Thoracic aorta (tissue), 2 donors: ENCODE results near the gene CEPT1. TPM values are rescaled to one million over a fixed set of nuclear protein-coding genes. Genes with fewer than 3 reads are reported as not detected.

Experiments used
- ATAC-seq: fragments of 150-250 bp; one replicate; pipeline ENCODE4 v1.8.0; 2017; ENCODE audit warnings: low read depth; ENCODE audit not compliant: insufficient number of reproducible peaks, low FRiP score
- DNase-seq: peaks from one replicate; pipeline ENCODE4 v3.0.0-alpha.2; 2020; ENCODE audit warnings: low spot score
- H3K27ac ChIP-seq, 2 donors: fragments of 200-600 bp; sonication (generic); 1 replicate in 1 of 2; 2 replicates in 1 of 2; pipeline ENCODE4 v1.5.1; 2016; ENCODE audit warnings: mild to moderate bottlenecking in 2 of 2, moderate library complexity in 2 of 2
- H3K27me3 ChIP-seq: fragments of 200-600 bp; sonication (generic); replicated peaks from 2 replicates; pipeline ENCODE4 v1.6.0; 2016; ENCODE audit warnings: mild to moderate bottlenecking; ENCODE audit not compliant: insufficient read depth
- H3K36me3 ChIP-seq: fragments of 200-600 bp; sonication (generic); one replicate; pipeline ENCODE4 v1.5.1; 2016
- H3K4me1 ChIP-seq, 2 donors: fragments of 200-600 bp; sonication (generic); 1 replicate in 1 of 2; 2 replicates in 1 of 2; pipeline versions ENCODE4 v1.5.1 to v1.6.0; 2016; ENCODE audit warnings: low read depth in 2 of 2, mild to moderate bottlenecking in 1 of 2; ENCODE audit not compliant: control insufficient read depth in 1 of 2
- H3K4me3 ChIP-seq: fragments of 200-600 bp; sonication (generic); 2 replicates; pipeline ENCODE4 v1.5.1; 2016; ENCODE audit warnings: mild to moderate bottlenecking
- H3K9me3 ChIP-seq: fragments of 200-600 bp; sonication (generic); 2 replicates; pipeline ENCODE4 v1.5.1; 2016
- total RNA-seq, 2 donors: library from RNA; depleted of rRNA; stranded (reverse); fragments of >200 nt; gene quantifications; one replicate each; pipeline versions ENCODE4 v1.1.0 to v1.2.3, GENCODE V29; 2016
- TF ChIP-seq, protein P1 (sequence below): fragments of 200-600 bp; sonication (generic); IDR thresholded peaks from one replicate; pipeline ENCODE4 v1.5.1; 2019; ENCODE audit warnings: antibody characterized with exemption

Gene CEPT1
- total RNA-seq, 2 donors from 2014 or later = 31.0 to 33.5 TPM

DNA sequence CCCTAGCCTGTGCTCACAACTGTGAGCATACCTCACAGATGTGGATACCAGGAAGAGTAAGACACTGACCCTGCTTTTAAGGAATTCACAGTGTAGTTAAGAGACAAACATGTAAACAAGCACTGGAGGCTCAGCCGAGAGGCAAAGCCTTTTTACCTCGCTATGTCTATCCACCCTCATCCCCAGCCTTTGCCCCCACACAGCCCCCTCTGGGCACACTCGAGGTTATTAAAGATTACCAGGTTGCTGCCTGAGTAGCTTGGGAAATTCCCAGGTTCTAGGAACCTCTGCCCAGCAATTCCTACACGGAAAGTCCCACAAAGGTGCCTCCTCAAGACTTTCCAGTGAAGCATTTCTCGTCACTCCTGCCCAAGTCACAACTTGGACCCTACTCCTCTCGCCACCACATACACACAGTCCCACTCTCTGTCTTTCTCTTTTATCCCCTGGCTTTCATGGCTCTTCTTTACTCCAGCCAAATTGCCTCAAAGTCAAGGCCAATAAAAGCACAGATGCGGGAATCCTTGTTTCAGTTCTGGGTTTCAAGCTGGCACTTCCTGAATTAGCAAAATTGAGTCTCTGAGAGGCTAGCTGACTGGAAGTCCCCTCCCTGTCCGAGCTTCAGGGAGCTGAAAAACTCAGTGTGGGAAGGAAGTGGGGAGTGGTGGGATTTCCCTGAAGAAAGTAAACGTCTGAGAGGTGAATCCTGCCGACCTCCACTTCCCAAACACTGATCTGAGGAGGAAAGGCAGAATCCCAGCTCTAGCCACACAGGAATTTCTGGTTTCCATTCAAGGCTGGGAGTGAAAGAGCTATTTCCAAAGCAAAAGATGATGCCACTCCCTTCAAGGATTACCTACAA, 52.9 kb downstream of the CEPT1 start:
- peaks cover 4% of the 10 kb centered on the region for H3K36me3 ChIP-seq
- H3K27me3 ChIP-seq = no peaks in the 10 kb centered on the region
- no peaks in the 10 kb centered on the region for H3K9me3 ChIP-seq
- no peak for DNase-seq
- no peak for ATAC-seq
- no peak overlapping the region for H3K4me3 ChIP-seq
- peak overlapping the region in 1 of 2 donors; percentile 5 for H3K27ac ChIP-seq
- H3K4me1 ChIP-seq = peaks cover 11 to 13% of the 10 kb centered on the region in 2 donors
- TF ChIP-seq, protein P1, sequence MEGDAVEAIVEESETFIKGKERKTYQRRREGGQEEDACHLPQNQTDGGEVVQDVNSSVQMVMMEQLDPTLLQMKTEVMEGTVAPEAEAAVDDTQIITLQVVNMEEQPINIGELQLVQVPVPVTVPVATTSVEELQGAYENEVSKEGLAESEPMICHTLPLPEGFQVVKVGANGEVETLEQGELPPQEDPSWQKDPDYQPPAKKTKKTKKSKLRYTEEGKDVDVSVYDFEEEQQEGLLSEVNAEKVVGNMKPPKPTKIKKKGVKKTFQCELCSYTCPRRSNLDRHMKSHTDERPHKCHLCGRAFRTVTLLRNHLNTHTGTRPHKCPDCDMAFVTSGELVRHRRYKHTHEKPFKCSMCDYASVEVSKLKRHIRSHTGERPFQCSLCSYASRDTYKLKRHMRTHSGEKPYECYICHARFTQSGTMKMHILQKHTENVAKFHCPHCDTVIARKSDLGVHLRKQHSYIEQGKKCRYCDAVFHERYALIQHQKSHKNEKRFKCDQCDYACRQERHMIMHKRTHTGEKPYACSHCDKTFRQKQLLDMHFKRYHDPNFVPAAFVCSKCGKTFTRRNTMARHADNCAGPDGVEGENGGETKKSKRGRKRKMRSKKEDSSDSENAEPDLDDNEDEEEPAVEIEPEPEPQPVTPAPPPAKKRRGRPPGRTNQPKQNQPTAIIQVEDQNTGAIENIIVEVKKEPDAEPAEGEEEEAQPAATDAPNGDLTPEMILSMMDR = no peak

DNA sequence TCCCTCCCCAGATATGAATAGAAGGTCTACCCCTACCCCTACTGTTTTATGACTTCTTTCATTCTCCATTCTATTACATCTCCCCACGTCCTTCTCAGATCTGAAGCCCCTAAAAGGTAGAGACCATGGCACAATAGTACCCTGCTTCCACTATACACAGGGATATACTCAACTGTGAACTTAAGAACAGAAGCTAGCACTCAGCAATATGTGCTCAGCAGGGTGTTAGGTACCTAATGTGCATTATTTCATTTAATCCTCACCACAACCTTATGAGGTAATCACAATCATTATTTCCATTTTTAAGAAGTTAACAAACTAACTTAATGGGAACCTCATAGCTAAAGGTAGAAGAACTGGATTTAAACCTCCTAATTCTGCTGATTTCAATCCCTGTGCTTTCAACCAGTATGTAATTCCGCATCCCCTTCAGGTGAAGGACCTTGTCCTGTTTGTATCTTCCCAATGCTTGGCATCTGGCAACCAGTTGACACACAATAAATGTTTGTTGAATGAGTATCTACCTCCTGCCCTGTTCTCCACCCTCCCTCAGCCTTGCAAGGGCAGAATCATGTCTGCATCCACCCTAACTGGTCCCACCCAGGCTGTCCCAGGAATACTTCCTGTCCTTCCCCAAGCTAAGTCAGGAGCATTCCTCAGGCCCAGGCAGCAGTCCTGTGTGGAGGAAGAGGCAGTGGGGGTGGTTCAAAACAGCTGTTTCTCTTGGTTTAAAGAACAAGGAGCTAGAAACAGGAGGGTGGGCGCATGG, 53.9 kb downstream of the CEPT1 start:
- Histone ChIP-seq H3K27ac (no peak overlapping the region), H3K36me3 (no peaks in the 10 kb centered on the region), H3K9me3 (no peaks in the 10 kb centered on the region), H3K27me3 (no peaks in the 10 kb centered on the region), H3K4me3 (no peak overlapping the region), H3K4me1 (peaks cover 11 to 13% of the 10 kb centered on the region in 2 donors)
- TF ChIP-seq, protein P1 = no peak
- ATAC-seq (no peak), DNase-seq (no peak)

DNA sequence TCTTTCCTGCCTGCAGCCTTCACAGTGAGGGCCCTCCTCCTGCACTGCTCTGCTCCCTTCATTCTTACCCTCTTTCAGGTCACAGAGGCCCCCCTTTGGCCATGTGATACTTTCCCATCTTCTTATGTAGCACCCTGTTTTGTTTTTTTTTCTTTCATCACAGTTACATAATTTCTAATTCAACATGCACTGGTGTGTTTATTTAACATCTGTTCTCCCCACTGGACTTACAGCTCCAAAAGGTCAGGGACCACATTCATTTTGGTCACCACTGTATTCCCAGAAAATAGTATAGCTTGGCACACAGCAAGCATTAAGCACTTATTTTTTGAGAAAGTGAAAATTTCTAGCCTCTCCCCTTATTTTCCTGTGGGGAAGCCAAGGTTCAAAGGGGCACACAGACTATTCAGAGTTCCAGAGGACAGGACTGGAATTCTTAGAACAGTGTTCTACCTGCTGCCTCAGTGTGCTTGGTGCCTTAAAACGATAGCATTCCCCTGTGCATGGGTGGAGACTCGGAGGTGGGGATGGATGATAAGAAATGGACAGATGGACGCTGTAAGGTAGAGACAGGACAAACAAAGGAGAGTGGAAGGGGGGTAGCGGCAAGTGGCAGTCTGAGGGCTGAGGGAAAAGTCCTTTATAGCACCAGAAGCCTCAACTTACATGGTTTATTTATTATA, 55.1 kb downstream of the CEPT1 start:
- peaks cover 11 to 13% of the 10 kb centered on the region in 2 donors for H3K4me1 ChIP-seq
- no peaks in the 10 kb centered on the region for H3K36me3 ChIP-seq
- DNase-seq (no peak), ATAC-seq (no peak)
- H3K9me3 ChIP-seq = no peaks in the 10 kb centered on the region
- TF ChIP-seq, protein P1 = no peak
- no peak overlapping the region for H3K27ac ChIP-seq
- H3K27me3 ChIP-seq = no peaks in the 10 kb centered on the region
- no peak overlapping the region for H3K4me3 ChIP-seq

DNA sequence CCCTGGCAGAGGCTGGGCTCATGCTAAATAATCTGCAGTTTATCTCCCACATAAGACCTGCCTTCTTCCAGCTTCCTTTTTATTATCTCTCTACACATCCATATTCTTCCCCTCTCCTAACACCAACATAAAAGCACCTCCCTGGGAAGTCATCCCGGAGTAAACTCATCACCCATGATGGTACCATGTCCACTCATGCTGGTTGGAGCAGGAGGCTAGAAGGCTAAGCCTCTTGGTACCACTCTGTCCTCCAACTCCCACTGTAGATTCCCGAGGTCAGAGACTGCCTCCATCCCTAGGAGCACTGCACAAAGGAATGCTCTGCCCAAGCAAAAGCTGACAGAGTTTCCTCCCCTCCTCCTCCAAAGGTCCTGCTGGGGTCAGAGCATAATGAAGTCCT, 56.2 kb downstream of the CEPT1 start:
- Histone ChIP-seq H3K4me3 (no peak overlapping the region), H3K4me1 (peaks cover 11 to 13% of the 10 kb centered on the region in 2 donors), H3K9me3 (no peaks in the 10 kb centered on the region), H3K27ac (no peak overlapping the region), H3K36me3 (no peaks in the 10 kb centered on the region), H3K27me3 (no peaks in the 10 kb centered on the region)
- no peak for ATAC-seq
- TF ChIP-seq, protein P1 = no peak
- no peak for DNase-seq
